Dedifferentiated amniotic fluid mesenchymal stem cell (primary cell): ENCODE results near the gene TBCCD1.

Source experiments
- DNase-seq: peaks from one replicate; pipeline ENCODE4 v3.0.0-alpha.2; 2016; ENCODE audit errors: extremely low spot score

The TBCCD1 gene

GRCh38 chr3:186567072-186567921, at the start of gene TBCCD1:
TBCCD1 (minus strand) TSS chr3:186567339; CDS start chr3:186564329, 3,010 bp downstream.
- DNase-seq: peak; percentile 56

GRCh38 chr3:186616299-186616617, 49.1 kb upstream of the TBCCD1 start:
- DNase-seq: no peak

GRCh38 chr3:186614597-186615483, 47.7 kb upstream of the TBCCD1 start:
- peak; percentile 66 for DNase-seq

- DNase-seq: no peak
Observed at GRCh38 chr3:186614266-186614596, 47.1 kb upstream of the TBCCD1 start.

GRCh38 chr3:186613637-186614265, 46.6 kb upstream of the TBCCD1 start:
- DNase-seq: no peak

- no peak for DNase-seq
Observed at GRCh38 chr3:186612721-186613636, 45.8 kb upstream of the TBCCD1 start, which contains the start of gene AHSG. AHSG (plus strand) TSS chr3:186613060; CDS start chr3:186613142, 82 bp downstream.

GRCh38 chr3:186612065-186612464, 44.9 kb upstream of the TBCCD1 start:
- no peak for DNase-seq

GRCh38 chr3:186609247-186609868, 42.2 kb upstream of the TBCCD1 start:
- DNase-seq: no peak

GRCh38 chr3:186608624-186609215, 41.6 kb upstream of the TBCCD1 start:
- no peak for DNase-seq

GRCh38 chr3:186605561-186606545, 38.7 kb upstream of the TBCCD1 start:
- DNase-seq: no peak

- DNase-seq: no peak
Observed at GRCh38 chr3:186605078-186605477, 37.9 kb upstream of the TBCCD1 start.

- DNase-seq: no peak
Observed at GRCh38 chr3:186603159-186603558, 36.0 kb upstream of the TBCCD1 start.

GRCh38 chr3:186600896-186601295, 33.8 kb upstream of the TBCCD1 start:
- DNase-seq: no peak

GRCh38 chr3:186599785-186600166, 32.6 kb upstream of the TBCCD1 start:
- DNase-seq: no peak

- no peak for DNase-seq
Observed at GRCh38 chr3:186599142-186599784, 32.1 kb upstream of the TBCCD1 start.

- DNase-seq: no peak
Observed at GRCh38 chr3:186598794-186599141, 31.6 kb upstream of the TBCCD1 start.

GRCh38 chr3:186598108-186598784, 31.1 kb upstream of the TBCCD1 start:
- DNase-seq: no peak

- no peak for DNase-seq
Observed at GRCh38 chr3:186596568-186597287, 29.6 kb upstream of the TBCCD1 start.
